ENCODE data around the gene ATMIN. TPM values are rescaled to one million over a fixed set of nuclear protein-coding genes. Genes with fewer than 3 reads are reported as not detected.

The ATMIN gene
- total RNA-seq, 1 experiment from 2014 or later = 46.7 TPM

- H3K4me3 ChIP-seq (replicated peaks in 1 of 2; ENCODE audit: low read depth in 1 of 2, low read length in 2 of 2) = no peak overlapping the region
- TF ChIP-seq SP1 (IDR thresholded peaks at IDR 0.05; ENCODE audit: low read depth) (no peak), EZH2 (IDR thresholded peaks at IDR 0.05) (no peak), RAD21 (IDR thresholded peaks at IDR 0.05; ENCODE audit: low read depth) (no peak), POLR2AphosphoS5 (IDR thresholded peaks at IDR 0.05; ENCODE audit: low read depth, low read length) (no peak), EZH2phosphoT487 (IDR thresholded peaks at IDR 0.05; ENCODE audit: borderline replicate concordance) (no peak), SRF (IDR thresholded peaks at IDR 0.05; ENCODE audit: low read depth) (no peak), ATF3 (IDR thresholded peaks at IDR 0.05) (no peak)
- TF ChIP-seq, protein P1, sequence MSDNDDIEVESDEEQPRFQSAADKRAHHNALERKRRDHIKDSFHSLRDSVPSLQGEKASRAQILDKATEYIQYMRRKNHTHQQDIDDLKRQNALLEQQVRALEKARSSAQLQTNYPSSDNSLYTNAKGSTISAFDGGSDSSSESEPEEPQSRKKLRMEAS (IDR thresholded peaks at IDR 0.05) = no peak
- TF ChIP-seq, protein P2, sequence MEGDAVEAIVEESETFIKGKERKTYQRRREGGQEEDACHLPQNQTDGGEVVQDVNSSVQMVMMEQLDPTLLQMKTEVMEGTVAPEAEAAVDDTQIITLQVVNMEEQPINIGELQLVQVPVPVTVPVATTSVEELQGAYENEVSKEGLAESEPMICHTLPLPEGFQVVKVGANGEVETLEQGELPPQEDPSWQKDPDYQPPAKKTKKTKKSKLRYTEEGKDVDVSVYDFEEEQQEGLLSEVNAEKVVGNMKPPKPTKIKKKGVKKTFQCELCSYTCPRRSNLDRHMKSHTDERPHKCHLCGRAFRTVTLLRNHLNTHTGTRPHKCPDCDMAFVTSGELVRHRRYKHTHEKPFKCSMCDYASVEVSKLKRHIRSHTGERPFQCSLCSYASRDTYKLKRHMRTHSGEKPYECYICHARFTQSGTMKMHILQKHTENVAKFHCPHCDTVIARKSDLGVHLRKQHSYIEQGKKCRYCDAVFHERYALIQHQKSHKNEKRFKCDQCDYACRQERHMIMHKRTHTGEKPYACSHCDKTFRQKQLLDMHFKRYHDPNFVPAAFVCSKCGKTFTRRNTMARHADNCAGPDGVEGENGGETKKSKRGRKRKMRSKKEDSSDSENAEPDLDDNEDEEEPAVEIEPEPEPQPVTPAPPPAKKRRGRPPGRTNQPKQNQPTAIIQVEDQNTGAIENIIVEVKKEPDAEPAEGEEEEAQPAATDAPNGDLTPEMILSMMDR (IDR thresholded peaks at IDR 0.05 in 2 of 3, conservative IDR thresholded peaks at IDR 0.05 in 1 of 3; ENCODE audit: borderline replicate concordance in 1 of 3, insufficient read depth in 1 of 3, low read depth in 2 of 3, low read length in 2 of 3) = no peak
- no peak overlapping the region for H3K4me2 ChIP-seq (ENCODE audit: low read length)
- ChIA-PET RAD21 (ENCODE audit: low non-redundant PET in 1 of 2, low total read pairs in 2 of 2, uncharacterized antibody in 2 of 2, unreplicated experiment in 2 of 2) (no interaction called here), POLR2A (interaction anchor here (0.8 kb wide), 1 partner anchor 13 kb away, joined by 3 read pairs; the partner anchor contains the start of genes CENPN and CMC2), CTCF (interaction anchor here (1.3 to 2.5 kb wide), 2 partner anchors 11 to 19 kb away, joined by 5 to 13 read pairs; no protein-coding TSS in a partner anchor)
- DNase-seq (ENCODE audit: low read depth, low spot score) = no peak
- H3K9me2 ChIP-seq (ENCODE audit: insufficient read depth) = 0 out of 2 replicates have a peak, but pooled peaks cover 3% of the 10 kb centered on the region
- intact Hi-C loops (cut with micrococcal nuclease) = no loop called here
- H2AFZ ChIP-seq (ENCODE audit: low read depth, low read length, poor library complexity, severe bottlenecking) = no peak overlapping the region
- no peaks in the 10 kb centered on the region for H3K27me3 ChIP-seq (ENCODE audit: insufficient read depth, low read length)
- no peak for ATAC-seq
- BruUV-seq (replicated peaks) = no TSS peak
- peaks cover 4% of the 10 kb centered on the region; the same call in 1 of the 2 replicates for H4K20me1 ChIP-seq (ENCODE audit: insufficient read depth)
- H3K27ac ChIP-seq (ENCODE audit: low read depth, low read length) = no peak overlapping the region
- H3K79me2 ChIP-seq (ENCODE audit: insufficient read depth, low read length) = peaks cover 98% of the 10 kb centered on the region
- H3K9me3 ChIP-seq (ENCODE audit: control insufficient read depth in 1 of 2, insufficient read depth in 1 of 2, low read depth in 1 of 2, low read length in 2 of 2) = no peaks in the 10 kb centered on the region
- H3K36me3 ChIP-seq (ENCODE audit: control insufficient read depth in 1 of 2, insufficient read depth in 2 of 2, low read length in 2 of 2) = peaks cover 0 to 6% of the 10 kb centered on the region in 2 experiments; a peak in 2 of 4 replicates
- no peak overlapping the region for H3K9ac ChIP-seq (ENCODE audit: low read length)
- H3K4me1 ChIP-seq (ENCODE audit: control insufficient read depth in 1 of 2, insufficient read depth in 2 of 2, low read length in 2 of 2) = peaks cover 16 to 36% of the 10 kb centered on the region in 2 experiments
Measured at GRCh38 chr16:80993834-80994233, 41.8 kb upstream of the ATMIN start.

All from HCT116 (cell line).